ENCODE data around the gene MTAP.

Gene MTAP

GRCh38 chr9:21852754-21853153, 50.3 kb downstream of the MTAP start:
- DNase-seq (ENCODE audit: low read depth) = no peak

GRCh38 chr9:21853414-21853813, 51.0 kb downstream of the MTAP start:
- DNase-seq (ENCODE audit: low read depth) = no peak

- no peak for DNase-seq (ENCODE audit: low read depth)
Observed at GRCh38 chr9:21854119-21854518, 51.7 kb downstream of the MTAP start.

GRCh38 chr9:21854594-21854993, 52.2 kb downstream of the MTAP start:
- no peak for DNase-seq (ENCODE audit: low read depth)

DNA sequence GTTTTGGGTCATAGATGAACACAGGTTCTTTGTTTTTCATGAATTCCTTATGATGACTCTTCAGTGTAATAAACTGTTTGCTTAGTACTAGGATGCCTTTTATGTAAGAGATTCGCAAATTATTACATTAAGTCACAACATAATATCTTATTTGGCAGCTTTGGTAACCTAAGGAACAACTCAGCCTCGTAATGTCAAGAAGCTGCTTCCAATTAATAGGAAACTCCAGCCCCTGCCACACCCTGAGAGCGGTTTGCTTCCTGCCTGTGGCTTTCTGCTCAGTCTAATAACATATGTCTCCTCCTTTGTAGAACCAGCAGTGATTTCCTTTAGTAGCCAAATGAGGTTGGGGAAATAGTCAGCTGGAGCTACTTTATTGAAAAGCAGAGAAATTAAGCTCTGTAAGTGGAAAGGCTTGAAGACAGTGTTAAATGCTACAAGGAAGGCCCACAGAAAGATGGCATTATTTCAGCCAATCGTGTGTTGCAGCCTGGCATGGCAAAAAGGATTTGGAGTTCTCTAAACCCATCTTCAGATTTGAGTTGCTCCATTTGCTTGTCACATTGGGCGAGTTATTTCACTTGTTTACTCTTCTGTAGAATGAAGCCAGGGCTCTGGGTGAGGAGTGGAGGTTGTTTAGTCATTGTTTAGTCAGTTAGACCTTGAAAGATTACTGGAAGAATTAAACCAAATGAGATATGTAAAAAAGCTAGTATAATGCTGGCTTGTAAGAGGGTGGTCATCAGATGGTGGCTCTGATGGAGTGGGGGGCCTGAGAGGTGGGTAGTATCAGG, 54.1 kb downstream of the MTAP start:
- no peak for DNase-seq (ENCODE audit: low read depth)

- DNase-seq (ENCODE audit: low read depth) = no peak
Observed at GRCh38 chr9:21862871-21863270, 60.4 kb downstream of the MTAP start.

- DNase-seq (ENCODE audit: low read depth) = no peak
Observed at GRCh38 chr9:21864505-21864904, 62.1 kb downstream of the MTAP start.

DNA sequence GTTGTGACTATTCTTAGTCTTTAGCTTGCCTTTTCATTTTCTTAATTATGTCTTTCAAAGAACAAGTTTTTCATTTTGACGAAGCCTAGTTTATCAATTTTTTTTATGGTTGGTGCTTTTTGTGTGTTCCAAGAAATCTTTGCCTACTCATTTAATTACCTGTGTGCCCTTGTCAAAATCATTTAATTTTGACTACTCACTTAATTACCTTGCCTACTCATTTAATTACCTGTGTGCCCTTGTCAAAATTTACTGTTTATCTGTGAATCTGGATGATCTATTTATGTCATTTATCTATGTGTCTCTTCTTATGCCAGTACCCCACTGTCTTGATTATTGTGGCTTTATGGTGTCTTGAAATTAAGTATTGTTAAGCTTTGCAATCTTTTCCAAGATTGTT, 63.9 kb downstream of the MTAP start:
- no peak for DNase-seq (ENCODE audit: low read depth)

- DNase-seq (ENCODE audit: low read depth) = no peak
Observed at GRCh38 chr9:21871256-21871975, 69.0 kb downstream of the MTAP start.

DNA sequence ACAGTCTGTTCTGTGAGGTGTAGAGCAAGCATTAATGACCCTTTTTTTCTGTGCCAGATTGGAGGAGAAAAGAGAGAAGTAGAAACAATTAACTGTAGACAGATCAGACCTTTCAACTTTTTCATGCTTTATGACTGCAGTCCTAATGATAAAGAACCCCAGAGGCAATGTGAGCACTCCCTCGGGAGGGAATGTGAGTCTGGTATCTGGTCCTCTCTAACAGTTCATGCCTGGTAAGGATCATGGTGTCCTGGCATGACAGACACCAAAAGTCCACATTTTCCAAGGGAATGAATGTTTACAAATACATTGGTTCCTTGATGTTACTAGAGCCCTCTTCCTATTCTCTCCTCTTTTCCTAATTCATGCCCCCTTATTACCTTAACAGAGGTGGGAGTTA, 70.3 kb downstream of the MTAP start:
- DNase-seq (ENCODE audit: low read depth) = no peak

DNA sequence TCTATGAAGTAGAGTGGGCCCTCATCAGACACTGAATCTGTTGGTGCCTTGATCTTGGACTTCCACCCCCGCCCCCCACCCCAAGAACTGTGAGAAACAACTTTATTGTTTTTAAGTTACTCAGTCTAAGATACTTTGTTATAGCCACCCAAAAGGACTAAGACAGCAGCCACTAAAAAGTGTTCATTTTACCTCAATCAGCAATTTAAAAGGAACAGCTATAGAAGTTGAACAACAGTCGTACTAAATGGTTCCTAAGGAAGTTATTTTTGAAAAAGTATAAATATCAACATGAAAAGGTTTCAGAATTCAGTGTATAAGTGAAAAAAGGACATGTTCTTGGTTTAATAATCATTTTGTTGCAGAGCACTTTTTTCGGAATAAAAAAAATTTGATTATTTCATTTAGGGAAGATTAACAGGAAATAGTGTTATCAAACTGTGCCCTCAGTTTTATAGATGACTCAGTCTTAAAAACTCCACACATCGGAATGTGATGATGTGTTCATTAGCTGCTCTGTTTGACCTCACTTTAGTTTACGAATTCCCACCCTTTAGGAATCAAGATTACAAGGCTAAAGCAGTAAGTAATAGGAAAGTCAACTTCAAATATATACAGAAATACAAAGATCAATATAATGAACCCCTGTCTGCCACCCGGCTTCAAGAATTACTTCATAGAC, 71.2 kb downstream of the MTAP start:
- no peak for DNase-seq (ENCODE audit: low read depth)

DNA sequence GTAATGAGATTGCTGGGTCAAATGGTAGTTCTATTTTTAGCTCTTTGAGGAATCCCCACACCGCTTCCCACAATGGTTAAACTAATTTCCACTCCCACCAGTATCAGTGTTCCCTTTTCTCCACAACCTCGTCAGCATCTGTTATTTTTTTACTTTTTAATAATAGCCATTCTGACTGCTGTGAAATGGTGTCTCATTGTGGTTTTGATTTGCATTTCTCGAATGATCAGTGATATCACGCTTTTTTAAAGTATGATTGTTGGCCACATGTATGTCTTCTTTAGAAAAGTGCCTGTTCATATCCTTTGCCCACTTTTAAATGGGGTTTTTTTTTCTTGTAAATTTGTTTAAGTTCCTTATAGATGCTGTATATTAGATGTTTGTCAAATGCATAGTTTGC, 73.5 kb downstream of the MTAP start:
- no peak for DNase-seq (ENCODE audit: low read depth)

- no peak for DNase-seq (ENCODE audit: low read depth)
Observed at GRCh38 chr9:21883642-21884041, 81.2 kb downstream of the MTAP start.

DNA sequence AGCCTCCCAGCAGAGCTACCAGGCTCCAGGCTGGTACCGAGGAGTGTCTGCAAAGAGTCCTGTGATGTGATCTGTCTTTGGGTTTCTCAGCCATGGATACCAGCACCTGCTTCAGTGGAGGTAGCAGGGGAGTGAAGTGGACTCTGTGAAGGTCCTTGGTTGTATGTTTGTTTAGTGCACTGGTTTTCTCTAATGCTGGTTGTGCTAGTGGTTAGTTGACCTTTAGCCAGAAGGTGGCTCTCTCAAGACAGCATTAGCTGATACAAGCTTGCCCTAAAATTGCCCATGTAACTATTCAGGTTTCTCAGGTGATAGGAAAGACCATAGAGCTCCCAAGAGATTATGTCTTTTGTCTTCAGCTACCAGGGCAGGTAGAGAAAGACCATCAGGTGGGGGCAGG, 87.2 kb downstream of the MTAP start:
- no peak for DNase-seq (ENCODE audit: low read depth)

- no peak for DNase-seq (ENCODE audit: low read depth)
Observed at GRCh38 chr9:21890696-21891095, 88.3 kb downstream of the MTAP start.

- no peak for DNase-seq (ENCODE audit: low read depth)
Observed at GRCh38 chr9:21901546-21901945, 99.1 kb downstream of the MTAP start.

DNA sequence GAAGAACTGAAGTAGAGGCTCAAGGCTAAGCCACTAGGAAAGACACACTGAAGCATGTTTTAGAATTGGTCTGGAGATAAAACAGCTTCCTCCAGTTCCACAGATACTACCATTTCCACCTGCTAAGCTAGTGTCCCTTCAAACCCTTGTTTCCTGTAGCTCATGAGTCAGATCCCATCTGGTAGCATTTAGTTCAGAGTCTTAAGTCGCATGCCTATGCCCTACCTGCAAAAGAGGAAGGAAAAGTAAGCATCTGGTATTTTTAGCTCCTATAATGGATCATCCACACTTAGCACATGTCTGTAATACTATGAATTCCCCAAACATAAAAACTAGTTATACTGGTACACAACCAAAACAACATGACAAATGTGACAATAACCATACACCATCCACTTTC, 99.7 kb downstream of the MTAP start:
- DNase-seq (ENCODE audit: low read depth) = no peak

GRCh38 chr9:21903380-21903965, 101.0 kb downstream of the MTAP start:
- DNase-seq (ENCODE audit: low read depth) = no peak

DNA sequence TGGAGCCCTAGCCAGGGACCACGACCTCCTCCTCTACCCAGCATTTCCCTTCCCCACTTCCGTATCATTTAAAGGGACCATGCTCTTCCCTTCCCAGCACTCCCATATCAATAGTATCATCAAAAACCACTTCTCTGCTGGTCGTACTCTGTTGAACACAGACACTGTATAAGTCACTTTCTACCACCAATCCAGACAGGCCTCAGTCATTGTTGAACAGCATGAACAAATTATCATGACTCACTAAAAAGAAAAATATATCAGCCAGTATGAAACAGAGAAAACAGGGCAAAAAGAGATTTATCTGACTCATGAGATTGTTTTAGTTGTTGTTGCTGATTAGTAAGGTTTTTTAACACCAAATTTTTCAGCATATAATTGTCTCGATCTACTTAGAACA, 101.9 kb downstream of the MTAP start:
- DNase-seq (ENCODE audit: low read depth) = no peak

DNA sequence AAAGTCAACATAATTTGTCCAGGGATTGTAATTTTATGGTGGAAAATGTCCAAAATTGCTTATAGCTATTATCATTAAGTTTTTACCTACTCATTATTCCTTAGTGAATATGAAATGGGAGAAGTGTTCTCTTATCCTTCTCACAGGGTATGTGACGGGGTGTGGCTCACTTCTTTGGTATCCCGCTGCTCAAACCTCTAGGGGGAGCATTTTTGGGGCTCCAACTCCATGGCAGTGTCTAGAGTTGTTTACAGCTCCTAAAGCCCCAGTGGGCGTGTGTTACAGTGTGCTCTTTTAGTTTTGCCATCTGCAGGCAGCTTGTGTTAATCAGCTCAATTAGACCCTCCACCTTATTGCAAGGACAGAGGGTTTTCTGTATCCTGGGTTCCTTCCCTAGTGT, 102.3 kb downstream of the MTAP start:
- DNase-seq (ENCODE audit: low read depth) = no peak

- no peak for DNase-seq (ENCODE audit: low read depth)
Observed at GRCh38 chr9:21906213-21906612, 103.8 kb downstream of the MTAP start.

DNA sequence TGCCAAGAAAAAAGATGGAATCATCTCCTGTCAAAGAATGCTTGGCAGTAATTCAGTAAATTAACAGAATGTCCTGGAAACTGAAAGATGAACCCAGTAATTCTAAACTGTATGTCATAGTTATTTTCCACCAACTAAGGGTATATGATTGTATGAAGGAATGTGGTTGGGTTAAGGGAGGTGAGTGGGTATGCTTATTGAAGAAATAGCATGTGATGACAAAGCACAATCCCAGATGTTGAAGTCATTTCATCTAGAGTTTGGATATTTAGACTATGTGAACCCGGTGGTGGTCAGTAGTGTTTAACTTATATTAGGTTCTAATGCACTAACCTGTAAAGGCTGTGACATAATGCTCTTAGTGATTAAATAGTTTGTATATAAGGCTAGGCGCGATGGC, 104.4 kb downstream of the MTAP start:
- no peak for DNase-seq (ENCODE audit: low read depth)
